NCI-H82 treated with DMSO at 0.1 percent for 48 hours (cell line): ENCODE measurements around the gene TMEM209.
"Not testable (repeated sequence)": the region's sequence is repeated elsewhere in the genome, so short reads cannot be mapped to it uniquely, and the experiment has no call there.

ENCODE experiments used
- DNase-seq: peaks from one replicate; lab custom pipeline; 2025; ENCODE audit not compliant: unreplicated experiment; lab: John Stamatoyannopoulos, UW

The TMEM209 gene

GRCh38 chr7:130129011-130129411 lies 76.2 kb downstream of the TMEM209 start:
- no peak for DNase-seq

GRCh38 chr7:130127821-130128317 lies 77.3 kb downstream of the TMEM209 start:
- no peak for DNase-seq

GRCh38 chr7:130127404-130127803 lies 77.8 kb downstream of the TMEM209 start:
- no peak for DNase-seq

GRCh38 chr7:130126840-130127239 lies 78.4 kb downstream of the TMEM209 start:
- DNase-seq = not testable (repeated sequence)

GRCh38 chr7:130124711-130125110 lies 80.5 kb downstream of the TMEM209 start:
- no peak for DNase-seq

- no peak for DNase-seq
These were observed 81.7 kb downstream of the TMEM209 start for GRCh38 chr7:130123501-130123900.

GRCh38 chr7:130118801-130119200 lies 86.4 kb downstream of the TMEM209 start:
- DNase-seq = no peak

- no peak for DNase-seq
These were observed 86.9 kb downstream of the TMEM209 start for GRCh38 chr7:130118294-130118693.

GRCh38 chr7:130114776-130115175 lies 90.4 kb downstream of the TMEM209 start:
- no peak for DNase-seq
